SU-DHL-6 (cell line): ENCODE results near the gene EGFL7.

Source experiments
- EZH2phosphoT487 ChIP-seq: fragments of 200-600 bp; sonication (generic), shearing (Covaris generic); conservative IDR thresholded peaks from 2 replicates; pipeline ENCODE4 v1.6.1; 2018; ENCODE audit warnings: mild to moderate bottlenecking, antibody characterized with exemption, low read length, moderate library complexity, mixed read lengths
- TF ChIP-seq, protein P1 (sequence below): fragments of 200-600 bp; sonication (generic); IDR thresholded peaks from one replicate; pipeline ENCODE4 v1.5.1; 2017; ENCODE audit warnings: antibody characterized with exemption, mild to moderate bottlenecking, low read length, moderate library complexity; ENCODE audit not compliant: insufficient read depth, poor library complexity, severe bottlenecking

DNA sequence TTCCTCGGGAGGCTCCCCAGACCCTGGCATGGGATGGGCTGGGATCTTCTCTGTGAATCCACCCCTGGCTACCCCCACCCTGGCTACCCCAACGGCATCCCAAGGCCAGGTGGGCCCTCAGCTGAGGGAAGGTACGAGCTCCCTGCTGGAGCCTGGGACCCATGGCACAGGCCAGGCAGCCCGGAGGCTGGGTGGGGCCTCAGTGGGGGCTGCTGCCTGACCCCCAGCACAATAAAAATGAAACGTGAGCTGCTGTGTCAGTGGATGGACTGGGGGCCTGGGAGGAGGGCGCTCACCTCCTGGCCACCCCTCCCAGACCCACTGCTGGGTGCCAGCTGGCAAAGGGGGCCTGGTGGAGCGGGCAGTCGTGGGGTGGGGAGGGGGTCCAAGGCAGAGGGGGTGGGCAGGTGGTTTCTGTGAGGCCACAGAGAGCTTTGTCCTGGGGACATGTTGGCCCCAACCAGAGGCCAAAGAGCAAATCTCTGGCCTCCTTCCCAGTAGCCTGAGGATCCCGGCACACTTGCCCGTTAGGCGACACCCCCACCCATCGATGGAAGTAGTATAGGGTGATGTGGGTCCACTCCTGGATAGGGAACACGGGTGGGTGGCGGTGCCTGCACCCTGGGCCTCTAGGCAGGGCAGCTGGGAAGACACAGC is 9.8 kb downstream of the EGFL7 start:
- TF ChIP-seq, protein P1, sequence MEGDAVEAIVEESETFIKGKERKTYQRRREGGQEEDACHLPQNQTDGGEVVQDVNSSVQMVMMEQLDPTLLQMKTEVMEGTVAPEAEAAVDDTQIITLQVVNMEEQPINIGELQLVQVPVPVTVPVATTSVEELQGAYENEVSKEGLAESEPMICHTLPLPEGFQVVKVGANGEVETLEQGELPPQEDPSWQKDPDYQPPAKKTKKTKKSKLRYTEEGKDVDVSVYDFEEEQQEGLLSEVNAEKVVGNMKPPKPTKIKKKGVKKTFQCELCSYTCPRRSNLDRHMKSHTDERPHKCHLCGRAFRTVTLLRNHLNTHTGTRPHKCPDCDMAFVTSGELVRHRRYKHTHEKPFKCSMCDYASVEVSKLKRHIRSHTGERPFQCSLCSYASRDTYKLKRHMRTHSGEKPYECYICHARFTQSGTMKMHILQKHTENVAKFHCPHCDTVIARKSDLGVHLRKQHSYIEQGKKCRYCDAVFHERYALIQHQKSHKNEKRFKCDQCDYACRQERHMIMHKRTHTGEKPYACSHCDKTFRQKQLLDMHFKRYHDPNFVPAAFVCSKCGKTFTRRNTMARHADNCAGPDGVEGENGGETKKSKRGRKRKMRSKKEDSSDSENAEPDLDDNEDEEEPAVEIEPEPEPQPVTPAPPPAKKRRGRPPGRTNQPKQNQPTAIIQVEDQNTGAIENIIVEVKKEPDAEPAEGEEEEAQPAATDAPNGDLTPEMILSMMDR, result no peak
- no peak for TF ChIP-seq EZH2phosphoT487
